Activated CD4-positive, alpha-beta T cell treated with anti-CD3 and anti-CD28 coated beads, Interleukin-2, amount 10 ng/mL, durations not matched to agents 7 days and 5 days (primary cell): ENCODE results near the gene RCC1. TPM values are rescaled to one million over a fixed set of nuclear protein-coding genes. Genes with fewer than 3 reads are reported as not detected.
"Not testable (repeated sequence)": the region's sequence is repeated elsewhere in the genome, so short reads cannot be mapped to it uniquely, and the experiment has no call there.

Experiments used
- CTCF ChIA-PET: fragments of 350-600 bp; sonication (Branson Sonifier 250); formaldehyde crosslinking; loops from one replicate; lab custom pipeline; 2021; ENCODE audit warnings: antibody characterized with exemption; lab: Charles Lee
- POLR2A ChIA-PET: fragments of 350-600 bp; sonication (Branson Sonifier 250); formaldehyde crosslinking; loops from one replicate; lab custom pipeline; 2021; ENCODE audit warnings: antibody characterized with exemption; lab: Charles Lee
- DNase-seq: peaks from one replicate; pipeline ENCODE4 v3.0.0-alpha.2; 2020
- H3K27ac Mint-ChIP-seq: one replicate; pipeline ENCODE4 v1.8.0; 2021; ENCODE audit warnings: mild to moderate bottlenecking, moderate library complexity, mixed read lengths
- H3K27me3 Mint-ChIP-seq: one replicate; pipeline ENCODE4 v1.8.0; 2021; ENCODE audit warnings: mixed read lengths
- H3K36me3 Mint-ChIP-seq: one replicate; pipeline ENCODE4 v1.8.0; 2021; ENCODE audit warnings: low read depth, mixed read lengths
- H3K4me1 Mint-ChIP-seq: one replicate; pipeline ENCODE4 v1.8.0; 2021; ENCODE audit warnings: mixed read lengths
- H3K4me3 Mint-ChIP-seq: one replicate; pipeline ENCODE4 v1.8.0; 2021; ENCODE audit warnings: mild to moderate bottlenecking, moderate library complexity, mixed read lengths
- H3K9me3 Mint-ChIP-seq: one replicate; pipeline ENCODE4 v1.8.0; 2021; ENCODE audit warnings: mixed read lengths
- total RNA-seq, 2 experiments: library from RNA; stranded (reverse); gene quantifications; one replicate each; pipeline ENCODE4 v1.2.3, GENCODE V29; 2021

RCC1 gene
- total RNA-seq, 2 experiments from 2014 or later: 76.2 to 76.5 TPM

DNA sequence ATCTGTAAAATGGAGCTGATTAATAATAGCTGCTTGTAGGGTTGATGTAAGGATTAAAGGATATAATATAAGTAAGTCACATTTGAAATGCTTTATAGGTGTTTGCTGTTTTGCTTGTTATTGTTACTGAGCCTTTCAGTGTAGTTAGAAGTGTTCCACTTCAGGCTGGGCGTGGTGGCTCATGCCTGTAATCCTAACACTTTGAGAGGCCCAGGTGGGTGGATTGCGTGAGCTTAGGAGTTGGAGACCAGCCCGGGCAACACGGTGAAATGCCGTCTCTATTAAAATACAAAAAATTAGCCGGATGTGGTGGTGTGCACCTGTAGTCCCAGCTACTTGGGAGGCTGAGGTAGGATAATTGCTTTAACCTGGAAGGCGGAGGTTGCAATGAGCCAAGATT, 59.2 kb downstream of the RCC1 start:
- Mint-ChIP-seq H3K4me3 (no peak overlapping the region), H3K36me3 (peaks cover 54% of the 10 kb centered on the region), H3K27ac (no peak overlapping the region), H3K4me1 (no peaks in the 10 kb centered on the region), H3K9me3 (no peaks in the 10 kb centered on the region), H3K27me3 (no peaks in the 10 kb centered on the region)
- ChIA-PET CTCF (interaction anchor here (1.5 to 2.2 kb wide), 2 partner anchors 14 to 16 kb away, joined by 6 to 8 read pairs; no protein-coding TSS in a partner anchor), POLR2A (interaction anchor here (1.0 kb wide), 1 partner anchor 12 kb away, joined by 3 read pairs; the partner anchor contains the start of gene TRNAU1AP)
- no peak for DNase-seq

DNA sequence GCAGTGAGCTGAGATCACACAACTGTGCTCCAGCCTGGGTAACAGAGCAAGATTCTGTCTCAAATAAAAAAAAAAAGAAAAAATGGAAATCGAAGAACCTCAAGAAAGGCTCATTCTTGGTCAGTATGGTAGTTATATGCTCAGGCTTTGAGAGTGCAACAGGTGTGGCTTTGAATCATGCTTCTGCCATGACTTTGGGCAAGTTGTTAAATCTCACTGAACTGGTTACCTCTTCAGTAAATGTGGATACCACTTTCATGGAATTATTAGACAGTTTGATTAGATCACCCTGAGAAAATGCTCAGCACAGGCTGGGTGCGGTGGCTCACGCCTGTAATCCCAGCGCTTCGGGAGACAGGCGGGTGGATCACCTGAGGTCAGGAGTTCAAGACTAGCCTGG, 59.9 kb downstream of the RCC1 start:
- Mint-ChIP-seq H3K4me3 (no peak overlapping the region), H3K9me3 (no peaks in the 10 kb centered on the region), H3K4me1 (no peaks in the 10 kb centered on the region), H3K27ac (no peak overlapping the region), H3K27me3 (no peaks in the 10 kb centered on the region), H3K36me3 (peaks cover 49% of the 10 kb centered on the region)
- ChIA-PET POLR2A (interaction anchor here (0.6 kb wide), 1 partner anchor 158 kb away, joined by 8 read pairs; no protein-coding TSS in a partner anchor), CTCF (interaction anchor here (0.6 to 2.2 kb wide), 3 partner anchors 13 to 249 kb away, joined by 3 to 8 read pairs (median 6); no protein-coding TSS in a partner anchor)
- DNase-seq: no peak

DNA sequence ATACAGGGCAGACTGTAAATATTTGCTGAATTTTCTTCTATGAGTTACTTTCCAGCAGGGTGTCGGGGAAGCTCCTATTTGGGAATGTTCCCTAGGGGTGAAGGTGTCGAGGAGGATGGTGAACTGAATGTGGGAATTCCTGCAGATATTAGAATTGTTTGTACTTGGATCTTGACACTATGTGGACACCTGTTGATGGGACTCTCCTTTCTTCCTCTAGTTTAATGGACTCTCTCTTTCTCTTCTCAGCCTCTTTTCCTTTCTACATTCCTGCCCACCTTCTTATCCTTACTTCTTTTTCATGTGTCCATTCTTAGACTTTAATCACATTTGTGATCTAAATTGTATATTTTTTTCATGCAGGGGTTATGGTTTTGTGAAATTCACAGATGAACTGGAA, 61.1 kb downstream of the RCC1 start:
- Mint-ChIP-seq H3K27me3 (no peaks in the 10 kb centered on the region), H3K4me1 (no peaks in the 10 kb centered on the region), H3K4me3 (no peak overlapping the region), H3K27ac (peak overlapping the region; percentile 37), H3K9me3 (no peaks in the 10 kb centered on the region), H3K36me3 (peaks cover 49% of the 10 kb centered on the region)
- POLR2A ChIA-PET: no interaction called here
- DNase-seq: no peak
- CTCF ChIA-PET: interaction anchor here (0.5 to 0.9 kb wide), 3 partner anchors 13 to 213 kb away, joined by 3 to 4 read pairs (median 4); no protein-coding TSS in a partner anchor

GRCh38 chr1:28571911-28572310, 66.1 kb downstream of the RCC1 start:
- Mint-ChIP-seq H3K36me3 (peaks cover 32% of the 10 kb centered on the region), H3K9me3 (no peaks in the 10 kb centered on the region), H3K4me3 (no peak overlapping the region), H3K27ac (no peak overlapping the region), H3K4me1 (no peaks in the 10 kb centered on the region), H3K27me3 (no peaks in the 10 kb centered on the region)
- POLR2A ChIA-PET: no interaction called here
- DNase-seq: no peak
- CTCF ChIA-PET: interaction anchor here (0.9 to 1.5 kb wide), 3 partner anchors 10 to 19 kb away, joined by 3 to 8 read pairs (median 6); partner anchors contain the start of gene TRNAU1AP

- DNase-seq, H3K27ac Mint-ChIP-seq, H3K4me1 Mint-ChIP-seq, H3K4me3 Mint-ChIP-seq, POLR2A ChIA-PET, H3K27me3 Mint-ChIP-seq, H3K9me3 Mint-ChIP-seq: not testable (repeated sequence)
- CTCF ChIA-PET: interaction anchor here (0.6 to 0.9 kb wide), 3 partner anchors 8 to 209 kb away, joined by 3 to 5 read pairs (median 3); partner anchors contain the start of gene RAB42
- peaks cover 35% of the 10 kb centered on the region for H3K36me3 Mint-ChIP-seq
Measured at GRCh38 chr1:28572891-28573290, 67.0 kb downstream of the RCC1 start.

DNA sequence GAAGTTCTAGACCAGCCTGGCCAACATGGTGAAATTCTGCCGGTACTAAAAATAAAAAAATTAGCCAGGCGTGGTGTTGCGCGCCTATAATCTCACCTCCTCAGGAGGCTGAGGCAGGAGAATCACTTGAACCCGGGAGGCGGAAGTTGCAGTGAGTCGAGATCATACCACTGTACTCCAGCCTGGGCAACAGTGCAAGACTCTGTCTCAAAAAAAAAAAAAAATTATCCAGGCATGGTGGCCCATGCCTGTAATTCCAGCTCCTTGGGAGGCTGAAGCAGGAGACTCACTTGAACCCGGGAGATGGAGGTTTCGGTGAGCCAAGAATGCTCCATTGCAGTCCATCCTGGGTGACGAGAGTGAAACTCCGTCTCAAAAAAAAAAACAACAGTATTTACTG, 67.7 kb downstream of the RCC1 start:
- DNase-seq: no peak
- H3K36me3 Mint-ChIP-seq: peaks cover 34% of the 10 kb centered on the region
- peaks cover 9% of the 10 kb centered on the region for H3K4me1 Mint-ChIP-seq
- no peaks in the 10 kb centered on the region for H3K27me3 Mint-ChIP-seq
- CTCF ChIA-PET: interaction anchor here (0.7 kb wide), 1 partner anchor 19 kb away, joined by 3 read pairs; the partner anchor contains the start of gene RAB42
- no peak overlapping the region for H3K27ac Mint-ChIP-seq
- POLR2A ChIA-PET: no interaction called here
- no peaks in the 10 kb centered on the region for H3K9me3 Mint-ChIP-seq
- no peak overlapping the region for H3K4me3 Mint-ChIP-seq

GRCh38 chr1:28577052-28577678, 71.3 kb downstream of the RCC1 start:
- Mint-ChIP-seq H3K4me1 (peaks cover 29% of the 10 kb centered on the region), H3K27me3 (no peaks in the 10 kb centered on the region), H3K27ac (peak overlapping the region; percentile 3), H3K9me3 (no peaks in the 10 kb centered on the region), H3K4me3 (no peak overlapping the region), H3K36me3 (peaks cover 50% of the 10 kb centered on the region)
- DNase-seq: no peak
- CTCF ChIA-PET: interaction anchor here (1.0 to 1.6 kb wide), 5 partner anchors 13 to 159 kb away, joined by 3 to 4 read pairs (median 3); partner anchors contain the start of gene YTHDF2
- POLR2A ChIA-PET: no interaction called here

- Mint-ChIP-seq H3K4me1 (peaks cover 31% of the 10 kb centered on the region), H3K4me3 (no peak overlapping the region), H3K36me3 (peaks cover 50% of the 10 kb centered on the region), H3K9me3 (no peaks in the 10 kb centered on the region), H3K27ac (peak overlapping the region; percentile 58), H3K27me3 (no peaks in the 10 kb centered on the region)
- POLR2A ChIA-PET: no interaction called here
- no peak for DNase-seq
- CTCF ChIA-PET: interaction anchor here (1.2 to 1.9 kb wide), 6 partner anchors 8 to 159 kb away, joined by 3 to 6 read pairs (median 4); partner anchors contain the start of gene YTHDF2
Measured at GRCh38 chr1:28577738-28578536, 72.1 kb downstream of the RCC1 start.

DNA sequence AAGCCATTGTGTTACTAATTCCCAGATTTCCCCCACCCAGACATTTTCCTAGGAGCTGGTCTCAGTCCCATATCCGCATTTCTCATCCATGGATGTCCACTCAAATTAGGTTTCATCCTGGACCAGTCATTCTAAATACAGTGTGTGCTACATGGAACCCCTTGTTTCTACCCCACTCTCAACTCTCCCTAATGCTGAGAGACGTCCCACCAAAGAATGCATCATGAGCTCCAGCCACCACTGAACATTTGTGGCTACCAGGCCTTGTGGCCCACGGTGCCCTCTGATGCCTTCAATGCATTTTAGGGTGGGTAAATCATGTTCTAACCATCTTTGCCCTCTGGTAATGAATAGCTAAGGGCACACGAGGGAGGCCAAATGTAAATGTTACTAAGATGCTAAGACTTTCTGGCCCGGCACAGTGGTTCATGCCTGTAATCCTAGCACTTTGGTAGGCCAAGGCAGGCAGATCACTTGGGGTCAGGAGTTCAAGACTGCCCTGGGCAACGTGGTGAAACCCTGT, 72.9 kb downstream of the RCC1 start:
- no peak overlapping the region for H3K4me3 Mint-ChIP-seq
- H3K27ac Mint-ChIP-seq: peak overlapping the region; percentile 58
- ChIA-PET POLR2A (no interaction called here), CTCF (interaction anchor here (1.0 to 2.1 kb wide), 4 partner anchors 9 to 158 kb away, joined by 3 to 8 read pairs (median 6); partner anchors contain the start of genes TRNAU1AP and YTHDF2)
- H3K9me3 Mint-ChIP-seq: no peaks in the 10 kb centered on the region
- DNase-seq: no peak
- H3K4me1 Mint-ChIP-seq: peaks cover 34% of the 10 kb centered on the region
- H3K27me3 Mint-ChIP-seq: no peaks in the 10 kb centered on the region
- H3K36me3 Mint-ChIP-seq: peaks cover 50% of the 10 kb centered on the region

DNA sequence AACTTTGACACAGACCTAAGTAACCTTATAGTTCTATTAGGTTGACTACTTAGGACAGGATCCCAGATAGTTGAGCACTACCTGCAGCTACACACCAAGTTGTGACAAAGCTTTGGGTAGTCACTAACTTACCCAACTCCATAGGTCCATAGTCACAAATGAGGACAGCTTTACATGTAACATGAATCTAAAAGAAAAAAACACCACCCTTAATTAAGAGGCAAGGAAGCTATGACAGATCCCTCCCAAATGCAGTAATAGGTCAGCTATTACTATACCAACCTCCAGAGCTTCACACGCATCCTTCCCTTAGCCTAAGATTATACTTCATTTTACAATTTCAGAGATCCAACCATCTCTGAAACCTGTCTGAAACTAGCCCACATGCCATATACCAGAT, 73.6 kb downstream of the RCC1 start:
- no peak for DNase-seq
- Mint-ChIP-seq H3K9me3 (no peaks in the 10 kb centered on the region), H3K4me3 (peak overlapping the region; percentile 84), H3K27ac (peak overlapping the region; percentile 93), H3K27me3 (no peaks in the 10 kb centered on the region), H3K36me3 (peaks cover 50% of the 10 kb centered on the region), H3K4me1 (peaks cover 35% of the 10 kb centered on the region)
- ChIA-PET POLR2A (interaction anchor here (0.7 to 0.8 kb wide), 2 partner anchors 13 to 61 kb away, joined by 4 read pairs; no protein-coding TSS in a partner anchor), CTCF (interaction anchor here (0.6 to 2.2 kb wide), 8 partner anchors 10 to 277 kb away, joined by 3 to 8 read pairs (median 5); partner anchors contain the start of genes TRNAU1AP and YTHDF2)

GRCh38 chr1:28580722-28581530, 75.1 kb downstream of the RCC1 start:
- no peaks in the 10 kb centered on the region for H3K27me3 Mint-ChIP-seq
- peak; percentile 65 for DNase-seq
- peak overlapping the region; percentile 93 for H3K27ac Mint-ChIP-seq
- peak overlapping the region; percentile 84 for H3K4me3 Mint-ChIP-seq
- peaks cover 35% of the 10 kb centered on the region for H3K4me1 Mint-ChIP-seq
- ChIA-PET CTCF (interaction anchor here (0.6 to 2.4 kb wide), 20 partner anchors 8 to 1471 kb away, joined by 3 to 12 read pairs (median 4); partner anchors contain the start of genes RAB42, TRNAU1AP and YTHDF2), POLR2A (interaction anchor here (0.6 to 2.4 kb wide), 13 partner anchors 12 to 332 kb away, joined by 3 to 22 read pairs (median 4); partner anchors contain the start of genes RAB42, RCC1, RNU11 and TAF12)
- H3K36me3 Mint-ChIP-seq: peaks cover 42% of the 10 kb centered on the region
- H3K9me3 Mint-ChIP-seq: no peaks in the 10 kb centered on the region
